Hematopoietic multipotent progenitor cell treated with erythropoietin and hydrocortisone succinate and interleukin-3 and kit ligand, for 17 days (in vitro differentiated cells): ENCODE results near the gene SND1.

Experiments
- DNase-seq: peaks from one replicate; pipeline ENCODE4 v3.0.0-alpha.2; 2015; ENCODE audit warnings: low spot score

SND1 gene

DNA sequence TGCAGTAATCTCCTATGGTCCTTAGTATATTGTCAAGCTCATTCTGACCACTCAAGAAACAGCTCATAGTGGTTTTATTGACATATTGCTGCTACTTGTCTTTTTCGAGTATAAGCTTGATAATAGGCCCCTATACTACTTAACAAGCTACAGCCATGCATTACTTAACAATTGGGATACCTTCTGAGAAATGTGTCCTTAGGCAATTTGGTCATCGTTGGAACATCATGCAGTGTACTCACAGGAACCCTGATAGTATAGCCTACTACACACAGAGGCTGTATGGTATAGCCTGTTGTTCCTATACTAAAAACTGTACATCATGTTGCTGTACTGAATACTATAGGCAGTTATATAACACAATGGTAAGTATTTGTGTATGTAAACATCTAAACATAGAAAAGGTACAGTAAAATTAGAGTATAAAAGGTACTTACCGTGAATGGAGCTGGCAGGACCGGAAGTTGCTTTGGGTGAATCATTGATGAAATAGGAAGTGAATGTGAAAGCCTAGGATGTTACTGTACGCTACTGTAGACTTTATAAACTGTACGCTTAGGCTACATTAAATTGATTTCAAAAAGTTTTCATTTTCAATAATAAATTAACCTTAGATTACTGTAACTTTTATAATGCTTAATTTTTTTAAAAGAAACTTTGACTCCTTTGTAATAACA is 218.4 kb downstream of the SND1 start:
- no peak for DNase-seq

DNA sequence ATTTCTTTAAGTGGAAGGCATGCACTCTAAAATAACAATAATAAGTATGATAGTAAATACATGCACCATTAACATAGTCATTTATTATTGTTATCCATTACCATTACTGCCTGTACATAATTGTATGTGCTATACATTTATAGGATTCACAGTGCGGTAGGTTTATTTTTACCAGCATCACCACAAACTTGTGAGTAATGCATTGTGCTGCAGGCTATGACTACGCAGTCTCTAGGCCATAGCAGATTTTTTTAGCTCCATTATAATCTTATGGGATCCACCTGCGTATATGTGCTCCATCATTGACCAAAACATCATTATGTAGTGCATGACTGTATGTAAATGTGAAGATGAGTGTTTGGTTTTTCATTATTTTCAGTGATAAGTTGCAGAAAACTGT is 219.2 kb downstream of the SND1 start:
- no peak for DNase-seq

DNA sequence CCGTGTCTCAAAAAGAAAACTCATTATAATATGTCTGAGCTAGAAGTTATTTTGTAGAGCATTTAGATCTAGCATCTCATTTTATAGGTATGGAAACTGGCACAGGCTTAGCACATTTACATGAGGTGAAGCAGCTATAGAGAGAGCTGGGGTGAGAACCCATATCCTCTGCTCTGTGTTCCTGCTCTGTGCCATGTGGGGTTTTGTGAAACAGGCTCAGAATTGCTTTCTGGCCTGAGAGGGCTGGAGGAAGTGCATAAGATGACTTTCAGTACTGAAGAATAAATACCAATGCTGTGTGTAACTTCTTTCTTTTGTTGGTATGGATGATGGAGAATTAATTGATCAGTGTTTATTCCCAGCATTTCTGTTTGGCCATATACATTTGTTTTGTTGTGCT is 220.1 kb downstream of the SND1 start:
- no peak for DNase-seq

DNA sequence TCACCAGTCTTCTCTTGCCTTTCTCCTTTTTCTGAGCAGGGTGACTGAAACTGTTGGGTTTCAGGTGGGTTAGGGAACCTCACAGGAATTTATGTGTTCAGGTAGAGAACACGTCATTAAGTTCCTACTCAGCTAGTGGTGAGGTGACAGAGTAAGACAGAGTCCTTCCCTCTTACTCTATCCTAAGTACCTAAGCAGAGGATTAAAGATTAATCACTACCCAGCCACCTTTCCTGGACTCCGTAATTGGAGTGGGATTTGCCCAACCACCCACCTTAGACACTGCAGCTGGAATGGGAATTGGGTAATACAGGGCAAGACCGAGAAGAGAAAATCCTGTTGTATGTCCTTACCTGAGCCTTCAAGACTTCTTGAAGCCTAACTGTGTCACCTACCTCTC is 221.2 kb downstream of the SND1 start:
- no peak for DNase-seq

DNA sequence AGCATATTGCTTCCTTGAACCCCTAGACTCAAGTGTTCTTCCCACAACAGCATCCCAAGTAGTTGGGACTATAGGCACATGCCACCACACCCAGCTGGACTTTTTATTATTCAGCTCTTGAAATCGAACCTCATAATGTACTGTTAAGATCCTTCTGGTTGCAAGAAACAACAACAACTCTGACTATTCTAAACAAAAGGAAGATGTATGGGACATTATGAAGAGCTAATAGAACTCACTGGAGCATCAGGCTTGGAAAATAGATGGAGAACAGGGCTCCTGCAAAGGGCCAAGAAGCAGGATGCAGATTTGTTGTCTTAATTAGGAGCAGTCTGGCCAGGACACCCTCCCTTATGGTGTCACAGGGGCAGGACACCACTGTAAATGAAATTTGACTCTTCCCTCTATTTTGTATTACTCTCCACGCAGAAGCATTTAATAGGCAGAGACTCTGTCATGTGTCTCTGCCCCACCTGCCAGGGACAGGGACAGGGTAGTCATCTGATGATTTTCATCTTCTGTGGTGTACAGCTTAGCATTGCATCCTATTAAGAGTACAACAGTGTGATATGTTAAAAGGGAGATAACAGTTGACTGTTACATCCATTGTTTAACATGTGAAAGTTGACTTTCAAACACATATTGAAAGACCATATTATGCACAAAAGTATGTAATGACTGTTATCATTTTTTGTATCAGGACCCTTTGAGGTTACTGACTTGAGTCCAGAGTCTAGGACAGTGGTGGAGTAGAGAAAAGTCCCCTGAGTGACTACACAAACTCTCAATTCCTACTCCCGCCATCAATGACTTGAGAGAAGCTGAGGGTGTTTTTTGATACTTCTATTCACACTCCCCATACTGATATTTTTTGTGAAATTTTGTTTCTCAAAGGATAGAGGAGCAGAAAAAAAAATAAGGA is 222.0 kb downstream of the SND1 start:
- no peak for DNase-seq

DNA sequence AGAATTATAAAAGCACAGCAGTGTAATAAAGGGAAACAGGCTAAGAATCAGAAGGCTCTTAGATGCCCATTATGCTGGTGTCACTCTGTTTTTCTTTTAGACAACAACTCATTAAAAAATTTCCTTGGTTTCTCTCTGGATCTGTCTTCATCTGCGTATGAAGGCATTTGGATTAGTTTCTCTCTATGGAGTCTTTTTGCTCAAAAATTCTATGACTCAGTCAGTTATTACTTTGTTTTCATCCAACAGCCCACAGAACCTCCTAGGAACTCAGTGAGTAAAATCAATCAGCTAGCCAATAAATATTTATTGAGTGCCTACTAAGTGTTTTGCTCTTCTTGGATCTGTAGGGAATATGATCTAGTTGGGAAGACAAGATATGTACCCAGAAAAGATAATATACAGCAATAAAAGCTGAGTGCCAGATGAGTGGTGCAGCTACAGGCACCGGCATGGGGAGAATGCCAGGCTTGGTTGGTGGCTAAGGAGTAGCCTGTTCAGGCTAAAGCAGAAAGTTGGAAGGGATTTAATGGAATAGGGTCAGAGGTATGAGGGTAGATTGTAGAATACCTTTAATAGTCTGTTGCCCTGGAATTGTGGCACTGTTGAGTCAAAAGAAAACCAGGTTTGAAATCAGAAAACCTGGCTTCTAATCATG is 223.1 kb downstream of the SND1 start:
- no peak for DNase-seq

DNA sequence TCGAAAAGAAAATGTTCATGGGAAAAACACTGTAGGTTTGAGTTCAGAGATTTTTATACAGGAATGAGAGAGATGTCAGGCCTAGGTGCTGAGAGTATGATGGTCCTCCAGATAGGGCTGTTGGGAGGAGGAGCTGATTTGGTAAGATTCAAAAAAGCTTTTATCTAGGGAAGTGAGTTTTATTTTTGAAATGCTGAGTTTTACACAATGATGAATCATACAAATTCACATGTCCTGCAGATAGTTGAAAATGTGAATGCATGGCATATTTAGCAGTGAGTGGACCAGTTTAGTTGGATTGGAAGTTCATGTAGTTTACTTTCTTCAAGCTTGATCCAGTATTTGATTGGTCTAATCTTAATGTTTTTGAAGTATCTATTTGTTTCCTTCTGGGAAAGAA is 224.4 kb downstream of the SND1 start:
- no peak for DNase-seq

DNA sequence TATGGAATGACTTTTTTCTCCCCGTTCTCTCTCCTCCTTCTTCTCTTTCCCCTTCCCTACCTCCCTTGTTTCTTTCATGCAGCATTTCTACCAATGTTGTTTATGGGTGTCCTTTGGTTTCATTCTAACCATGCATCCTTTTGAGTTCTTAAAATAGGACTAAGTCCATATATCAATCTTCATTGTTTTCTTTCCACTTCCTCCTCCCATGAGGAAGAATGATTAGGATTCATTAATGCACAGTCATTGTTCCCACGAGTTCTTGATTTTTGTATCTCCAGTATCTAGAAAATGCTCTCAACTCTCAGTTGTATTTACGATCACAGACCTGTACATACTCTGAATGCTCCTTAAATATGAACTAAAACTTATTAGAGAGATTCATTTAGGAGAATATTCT is 226.0 kb downstream of the SND1 start:
- DNase-seq = no peak

DNA sequence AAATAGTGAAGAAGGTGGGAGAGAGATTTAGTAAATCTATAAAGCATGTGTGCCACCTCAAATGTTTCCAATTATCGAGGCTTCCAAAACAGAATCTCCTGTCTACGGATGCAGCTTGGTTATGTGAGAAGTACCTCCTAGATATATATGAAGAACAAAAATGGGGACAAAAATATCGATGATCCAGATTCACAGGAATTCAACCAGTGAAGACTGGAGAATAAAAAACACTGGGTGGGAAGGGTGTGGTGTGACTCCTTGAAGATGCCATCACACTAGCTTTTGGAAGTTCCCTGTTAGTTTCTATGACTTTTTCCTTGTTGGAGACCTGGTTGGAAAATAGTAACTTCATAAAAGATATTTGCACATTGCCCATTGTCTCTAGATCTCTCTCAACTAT is 226.8 kb downstream of the SND1 start:
- DNase-seq = no peak

DNA sequence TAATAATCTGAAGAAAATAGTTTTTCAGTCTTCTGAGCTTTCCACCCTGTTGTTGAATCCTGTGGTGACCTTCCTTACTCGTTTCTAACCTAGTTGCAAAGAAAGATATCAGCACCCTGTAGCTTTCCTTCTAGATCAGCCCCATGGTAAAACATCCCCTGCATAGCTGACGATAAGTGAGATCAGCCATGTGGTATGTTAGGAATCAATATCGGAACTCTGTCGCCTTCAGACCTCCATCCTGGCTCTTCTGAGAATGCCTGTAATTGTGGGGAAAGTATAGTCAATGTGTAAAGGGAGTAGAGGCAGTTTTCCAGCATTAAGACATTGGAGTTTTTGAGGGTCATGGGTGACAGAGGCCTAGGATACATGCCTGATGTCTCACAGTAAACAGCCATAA is 227.4 kb downstream of the SND1 start:
- no peak for DNase-seq

DNA sequence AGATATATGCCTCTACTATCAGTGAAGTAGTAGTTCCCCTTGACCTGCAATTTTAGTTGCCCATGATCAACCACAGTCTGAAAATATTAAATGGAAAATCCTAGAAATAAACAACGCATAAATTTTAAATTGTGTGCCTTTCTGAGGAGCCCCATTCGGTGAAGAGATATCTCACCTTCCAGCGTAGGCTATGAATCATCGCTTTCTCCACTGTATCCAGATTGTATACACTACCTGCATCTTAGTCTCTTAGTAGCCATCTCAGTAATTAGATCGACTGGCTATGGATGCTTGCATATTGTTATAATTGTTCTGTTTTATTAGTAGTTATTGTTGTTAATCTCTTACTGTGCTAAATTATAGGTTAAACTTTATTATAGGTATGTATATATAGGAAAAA is 227.9 kb downstream of the SND1 start:
- no peak for DNase-seq

DNA sequence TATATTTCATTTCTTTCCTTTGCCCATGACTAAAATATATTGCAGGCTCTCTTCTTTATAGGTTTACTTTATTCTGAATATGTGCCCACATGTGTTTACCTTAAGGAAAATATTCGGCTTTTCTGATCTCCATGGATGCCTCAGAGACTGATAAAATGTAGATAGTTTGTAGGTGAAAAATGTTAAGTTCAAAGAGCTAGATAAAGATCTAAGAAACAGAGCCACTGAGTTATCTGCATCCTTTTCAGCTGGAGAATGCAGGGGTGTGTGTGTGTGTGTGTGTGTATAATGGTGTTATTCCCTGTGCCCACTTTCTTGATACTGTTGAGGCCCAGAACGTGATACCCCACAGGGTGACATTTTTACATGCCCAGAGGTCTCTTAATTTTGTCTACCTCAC is 228.5 kb downstream of the SND1 start:
- no peak for DNase-seq

DNA sequence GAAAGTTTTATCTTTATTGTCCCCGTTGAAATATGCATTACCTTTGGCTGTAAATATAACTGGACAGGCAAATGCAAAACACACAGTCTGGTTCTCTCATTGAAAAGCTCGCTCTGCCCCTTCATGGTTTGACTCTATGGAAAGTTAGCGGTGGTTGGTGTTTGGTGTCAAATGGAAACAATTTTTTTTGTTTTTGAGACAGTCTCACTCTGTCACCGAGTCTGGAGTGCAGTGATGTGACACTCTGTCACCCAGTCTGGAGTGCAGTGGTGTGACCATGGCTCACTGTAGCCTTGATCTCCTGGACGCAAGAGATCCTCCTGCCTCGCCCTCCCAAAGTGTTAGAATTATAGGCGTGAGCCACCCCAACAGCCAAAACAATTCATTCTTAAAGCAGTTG is 229.6 kb downstream of the SND1 start:
- DNase-seq = no peak

DNA sequence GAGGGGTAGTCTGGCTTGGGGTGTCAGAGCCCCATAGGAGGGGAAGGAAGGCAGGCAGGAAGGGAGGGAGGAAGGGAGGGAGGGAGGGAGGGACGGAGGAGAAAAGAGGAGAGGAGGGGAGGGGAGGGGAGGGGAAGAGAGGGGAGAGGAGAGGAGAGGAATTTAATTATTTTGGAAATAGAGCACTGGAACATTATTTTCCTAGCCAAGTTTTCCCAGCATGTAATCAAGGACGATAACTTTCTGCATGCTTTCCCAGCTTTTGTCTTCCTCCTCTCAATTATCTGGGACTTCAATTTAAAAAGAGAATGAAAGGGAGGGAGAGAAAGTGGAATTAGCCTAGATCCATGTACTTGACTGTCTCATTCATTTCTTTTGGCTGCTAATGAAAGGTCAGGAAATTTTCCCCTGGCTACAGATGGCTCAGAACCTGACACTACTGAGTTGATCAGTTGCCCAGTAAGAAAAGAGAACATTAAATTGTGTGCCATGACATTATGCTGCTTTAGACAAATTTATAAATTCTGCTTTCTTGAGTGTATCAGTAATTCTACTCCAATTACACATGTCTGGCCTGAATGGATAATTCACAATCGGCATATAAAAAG is 230.4 kb downstream of the SND1 start:
- DNase-seq = no peak

DNA sequence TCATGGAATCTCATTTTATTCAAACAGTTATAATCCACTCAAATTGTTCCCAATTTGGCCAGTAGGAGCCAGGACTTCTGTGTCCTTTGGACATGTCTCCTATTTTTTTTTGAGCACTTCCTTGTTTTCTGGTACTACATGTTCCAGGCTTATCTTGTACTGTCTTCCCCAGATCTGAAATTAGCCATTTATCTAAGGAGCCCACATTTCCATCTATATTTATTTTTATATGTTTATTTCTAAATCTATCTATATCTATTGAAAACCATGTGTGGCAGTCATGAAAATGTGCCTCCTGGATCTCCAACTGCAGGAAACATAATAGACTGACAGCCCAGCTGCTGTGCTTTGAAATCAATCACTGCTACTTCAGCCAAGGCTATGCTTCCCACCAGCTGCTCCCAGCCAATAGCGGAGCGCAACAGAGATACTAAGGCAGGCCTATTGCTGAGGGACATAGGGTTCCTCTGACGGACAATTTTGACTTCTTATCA is 232.1 kb downstream of the SND1 start:
- DNase-seq = no peak

DNA sequence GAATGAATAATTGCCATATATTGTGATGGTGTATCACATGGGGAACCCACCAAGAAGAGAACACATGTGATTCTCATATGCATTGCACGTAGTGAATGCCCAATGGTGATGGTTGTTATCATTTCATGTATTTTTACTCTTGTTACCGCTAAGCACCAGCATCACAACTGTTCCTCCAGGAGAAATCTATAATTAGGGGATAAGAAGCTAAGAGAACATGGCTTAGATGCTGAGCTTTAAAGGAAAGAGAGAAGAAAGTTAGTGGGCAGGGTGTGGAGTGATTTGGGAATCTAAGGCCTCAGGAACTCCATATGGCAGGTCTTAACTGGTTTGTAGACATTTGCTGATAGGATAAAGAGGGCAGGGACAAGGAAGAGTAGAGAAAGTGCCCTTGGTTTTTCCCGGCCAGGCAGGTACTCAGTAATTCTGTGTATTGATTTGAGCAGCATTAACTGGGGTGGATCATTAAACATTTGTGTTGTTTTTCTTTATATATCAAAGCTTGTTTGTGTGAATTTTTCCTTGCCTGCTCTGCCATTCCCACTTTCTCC is 233.3 kb downstream of the SND1 start:
- DNase-seq = no peak

DNA sequence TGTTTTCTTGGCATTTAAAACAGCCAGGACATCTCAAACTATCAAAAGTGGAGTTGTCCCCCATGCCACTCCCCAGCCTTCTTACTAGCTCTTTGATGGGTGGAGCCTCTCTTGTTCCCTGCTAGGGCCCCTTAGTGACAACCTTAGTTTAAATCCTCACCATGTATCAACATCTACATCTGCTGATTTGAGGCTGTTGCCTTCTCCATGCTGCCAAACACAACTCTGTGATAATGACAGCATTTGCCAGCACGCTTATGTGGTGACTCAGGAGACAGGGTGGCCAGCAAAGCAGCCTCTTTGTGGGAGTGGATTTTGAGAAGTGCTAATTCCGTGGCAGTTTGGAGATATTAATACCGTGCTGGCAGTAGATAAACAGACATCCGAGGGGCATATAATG is 233.8 kb downstream of the SND1 start:
- peak; percentile 50 for DNase-seq

DNA sequence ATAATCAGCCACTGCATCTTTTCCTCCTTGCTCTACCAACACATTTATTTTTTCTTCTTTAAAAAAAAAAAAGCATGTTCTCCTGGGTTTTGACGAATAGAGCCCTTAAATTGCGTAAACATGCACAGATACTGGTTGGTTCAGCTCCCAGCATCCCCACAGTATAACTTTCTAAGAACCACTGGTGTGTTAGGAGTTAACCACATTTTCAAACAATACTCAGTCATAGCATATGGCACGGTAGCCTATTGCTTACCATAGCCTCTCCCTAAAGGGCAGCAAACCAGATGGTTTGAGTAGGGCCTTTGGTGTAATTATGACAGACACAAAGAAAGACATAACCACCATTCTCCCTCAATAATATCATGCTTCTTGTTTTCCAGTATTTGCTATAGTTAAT is 234.3 kb downstream of the SND1 start:
- no peak for DNase-seq

DNA sequence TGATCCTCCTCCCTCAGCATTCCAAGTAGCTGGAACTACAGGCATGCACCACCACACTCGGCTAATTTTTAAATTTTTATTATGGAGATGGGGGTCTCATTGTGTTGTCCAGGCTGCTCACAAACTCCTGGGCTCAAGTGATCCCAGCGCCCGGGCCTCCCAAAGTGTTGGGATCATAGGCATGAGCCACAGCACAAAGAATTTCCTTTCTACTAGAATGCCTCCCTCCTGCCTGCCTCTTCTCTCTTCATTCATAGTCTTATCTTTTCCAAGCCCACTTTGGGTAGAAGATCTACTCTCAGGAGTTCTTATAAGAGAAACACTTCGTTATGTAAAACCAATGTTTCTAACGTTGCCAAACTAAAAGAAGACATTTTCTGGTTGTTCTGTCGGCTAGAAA is 235.1 kb downstream of the SND1 start:
- no peak for DNase-seq

DNA sequence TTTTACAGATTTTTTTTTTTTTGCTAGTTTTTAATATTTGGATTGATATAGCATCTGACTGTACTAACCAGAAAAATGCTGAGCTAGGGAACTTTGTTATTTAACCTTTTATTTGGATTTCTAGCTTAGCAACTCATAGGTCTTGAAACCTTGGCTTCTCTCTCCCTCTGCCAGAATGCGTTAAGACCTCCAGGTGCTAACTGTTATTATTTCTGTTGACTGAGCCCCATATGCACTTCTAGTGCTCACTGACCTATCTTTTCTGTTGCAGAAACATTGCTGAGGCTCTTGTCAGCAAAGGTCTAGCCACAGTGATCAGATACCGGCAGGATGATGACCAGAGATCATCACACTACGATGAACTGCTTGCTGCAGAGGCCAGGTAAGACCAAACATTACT is 235.6 kb downstream of the SND1 start:
- DNase-seq = no peak

DNA sequence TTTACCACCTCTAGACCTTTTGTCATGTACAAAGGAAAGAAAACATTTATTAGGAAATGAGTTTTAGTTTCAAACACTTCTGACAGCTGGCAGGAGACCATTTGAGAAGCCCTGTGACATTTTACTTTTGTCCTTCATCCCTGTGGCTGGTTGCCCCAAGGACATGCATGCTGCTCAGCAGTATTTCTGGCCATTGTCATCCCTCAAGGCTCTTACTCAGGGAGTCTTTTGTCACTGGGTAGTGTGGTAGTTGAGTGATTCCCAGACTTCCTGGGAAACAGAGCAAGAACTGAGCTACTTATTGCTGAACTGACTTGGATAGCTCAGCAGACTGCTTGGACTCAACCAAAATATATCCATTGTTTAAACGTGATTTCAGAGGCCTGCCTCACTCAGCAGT is 236.4 kb downstream of the SND1 start:
- no peak for DNase-seq

DNA sequence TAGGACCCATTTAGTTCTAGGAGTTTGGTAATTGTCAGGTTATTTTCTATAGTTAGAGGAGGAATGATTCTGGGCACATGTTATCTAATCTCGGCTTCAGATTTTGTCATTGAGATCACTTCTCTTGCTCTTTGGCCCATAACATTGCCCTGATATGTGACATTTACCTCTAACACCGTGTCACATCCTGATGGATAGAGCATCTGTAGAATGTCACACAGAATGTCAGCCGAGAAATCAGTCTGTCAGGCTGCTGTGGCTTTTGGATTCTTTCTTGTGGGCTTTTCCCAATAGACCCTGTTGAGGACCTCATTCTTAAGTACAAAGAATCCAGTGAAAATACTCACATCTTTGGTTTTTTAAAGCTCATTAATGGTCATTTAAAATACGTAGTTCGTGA is 236.8 kb downstream of the SND1 start:
- DNase-seq = no peak
